ENCODE measurements around the gene RBM33. TPM values are rescaled to one million over a fixed set of nuclear protein-coding genes. Genes with fewer than 3 reads are reported as not detected.

RBM33 gene
- total RNA-seq, 1 experiment from 2014 or later: 61.1 TPM

DNA sequence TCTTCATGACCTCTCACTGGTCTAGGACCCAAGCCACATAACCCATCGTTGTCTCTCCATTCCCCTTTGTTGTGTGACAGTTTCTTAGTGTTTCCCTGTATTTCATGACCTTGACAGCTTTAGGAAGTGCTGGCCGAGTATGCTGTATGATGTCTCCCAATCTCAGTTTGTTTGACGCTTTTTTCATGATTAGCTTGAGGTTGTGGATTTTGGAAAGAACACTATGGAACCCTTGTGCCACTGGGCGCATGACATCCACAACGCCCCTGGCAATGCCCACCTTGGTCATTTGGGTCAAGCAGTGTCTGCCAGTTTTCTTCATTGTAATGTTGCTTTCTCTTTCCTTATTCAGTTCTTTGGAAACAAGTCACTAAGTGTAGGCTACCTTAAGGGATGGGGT, 52.3 kb downstream of the RBM33 start:
- POLR2A ChIA-PET: no interaction called here
- in situ Hi-C loops (cut with HindIII; ENCODE audit: low pct_unique_long_range_greater_than_20kb, low sequenced_read_pairs): no loop called here
- CTCF ChIA-PET: no interaction called here

GRCh38 chr7:155698633-155699032, 54.2 kb downstream of the RBM33 start:
- ChIA-PET CTCF (no interaction called here), POLR2A (no interaction called here)
- TF ChIP-seq, protein P1, sequence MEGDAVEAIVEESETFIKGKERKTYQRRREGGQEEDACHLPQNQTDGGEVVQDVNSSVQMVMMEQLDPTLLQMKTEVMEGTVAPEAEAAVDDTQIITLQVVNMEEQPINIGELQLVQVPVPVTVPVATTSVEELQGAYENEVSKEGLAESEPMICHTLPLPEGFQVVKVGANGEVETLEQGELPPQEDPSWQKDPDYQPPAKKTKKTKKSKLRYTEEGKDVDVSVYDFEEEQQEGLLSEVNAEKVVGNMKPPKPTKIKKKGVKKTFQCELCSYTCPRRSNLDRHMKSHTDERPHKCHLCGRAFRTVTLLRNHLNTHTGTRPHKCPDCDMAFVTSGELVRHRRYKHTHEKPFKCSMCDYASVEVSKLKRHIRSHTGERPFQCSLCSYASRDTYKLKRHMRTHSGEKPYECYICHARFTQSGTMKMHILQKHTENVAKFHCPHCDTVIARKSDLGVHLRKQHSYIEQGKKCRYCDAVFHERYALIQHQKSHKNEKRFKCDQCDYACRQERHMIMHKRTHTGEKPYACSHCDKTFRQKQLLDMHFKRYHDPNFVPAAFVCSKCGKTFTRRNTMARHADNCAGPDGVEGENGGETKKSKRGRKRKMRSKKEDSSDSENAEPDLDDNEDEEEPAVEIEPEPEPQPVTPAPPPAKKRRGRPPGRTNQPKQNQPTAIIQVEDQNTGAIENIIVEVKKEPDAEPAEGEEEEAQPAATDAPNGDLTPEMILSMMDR (IDR thresholded peaks at IDR 0.05): no peak
- no peak for TF ChIP-seq TCF7L2 (IDR thresholded peaks at IDR 0.05; ENCODE audit: low read depth, low read length)
- no peak for TF ChIP-seq POLR2AphosphoS5 (IDR thresholded peaks at IDR 0.05; ENCODE audit: low read depth, low read length)
- Histone ChIP-seq H3K4me3 (ENCODE audit: low read depth in 2 of 2, low read length in 2 of 2) (no peak overlapping the region), H3K27ac (ENCODE audit: low read length) (no peak overlapping the region), H3K36me3 (ENCODE audit: control insufficient read depth, insufficient read depth, low read length) (peaks cover 7% of the 10 kb centered on the region), H3K9me3 (ENCODE audit: control insufficient read depth, insufficient read depth, low read depth, low read length) (no peaks in the 10 kb centered on the region), H3K4me1 (ENCODE audit: control insufficient read depth, insufficient read depth, low read length) (no peaks in the 10 kb centered on the region), H3K27me3 (ENCODE audit: control insufficient read depth, insufficient read depth, low read length) (no peaks in the 10 kb centered on the region)
- intact Hi-C loops (cut with micrococcal nuclease; ENCODE audit: unreplicated experiment): no loop called here
- in situ Hi-C loops (cut with HindIII; ENCODE audit: low pct_unique_long_range_greater_than_20kb, low sequenced_read_pairs): no loop called here
- DNase-seq (ENCODE audit: low read depth, low spot score): no peak
- ATAC-seq: no peak
- no TSS peak for BruUV-seq (replicated peaks)

More for the DNA sequence above, 52.3 kb downstream of the RBM33 start:
- no TSS peak for BruUV-seq (replicated peaks)
- no peak overlapping the region for H3K4me3 ChIP-seq (ENCODE audit: low read depth in 2 of 2, low read length in 2 of 2)
- ATAC-seq (no peak), DNase-seq (ENCODE audit: low read depth, low spot score) (no peak)
- H3K27me3 ChIP-seq (ENCODE audit: control insufficient read depth, insufficient read depth, low read length): no peaks in the 10 kb centered on the region
- no peaks in the 10 kb centered on the region for H3K4me1 ChIP-seq (ENCODE audit: control insufficient read depth, insufficient read depth, low read length)
- H3K9me3 ChIP-seq (ENCODE audit: control insufficient read depth, insufficient read depth, low read depth, low read length): no peaks in the 10 kb centered on the region
- H3K36me3 ChIP-seq (ENCODE audit: control insufficient read depth, insufficient read depth, low read length): peaks cover 2% of the 10 kb centered on the region; the same call in 1 of the 2 replicates
- H3K27ac ChIP-seq (ENCODE audit: low read length): no peak overlapping the region
- TF ChIP-seq REST (IDR thresholded peaks at IDR 0.05; ENCODE audit: insufficient read depth in 1 of 2, low read depth in 2 of 2, low read length in 1 of 2): no peak
- no peak for TF ChIP-seq SIN3A (IDR thresholded peaks at IDR 0.05; ENCODE audit: borderline replicate concordance, insufficient read depth, low read depth, low read length)
- TF ChIP-seq, protein P1 (IDR thresholded peaks at IDR 0.05): no peak
- no peak for TF ChIP-seq TCF7L2 (IDR thresholded peaks at IDR 0.05; ENCODE audit: low read depth, low read length)
- no peak for TF ChIP-seq POLR2AphosphoS5 (IDR thresholded peaks at IDR 0.05; ENCODE audit: low read depth, low read length)
- intact Hi-C loops (cut with micrococcal nuclease; ENCODE audit: unreplicated experiment): no loop called here
